Uterus (tissue), 2 donors: Measurements from ENCODE around the gene CPED1.

Source experiments
- POLR2A ChIP-seq, 2 donors: fragments of 450-650 bp; IDR thresholded peaks; one replicate each; pipeline ENCODE4 v1.6.1; 2016; ENCODE audit warnings: antibody characterized with exemption in 2 of 2, mild to moderate bottlenecking in 1 of 2, moderate library complexity in 1 of 2
- TF ChIP-seq, protein P1 (sequence below), 4 experiments: fragments of 200-600 bp in 2 of 4; fragments of 450-650 bp in 2 of 4; sonication (generic) in 2 of 4; IDR thresholded peaks; one replicate each; pipeline ENCODE4 v1.5.1; 2016 to 2019; ENCODE audit warnings: antibody characterized with exemption in 4 of 4, mild to moderate bottlenecking in 2 of 4, moderate library complexity in 1 of 4

- TF ChIP-seq, protein P1, sequence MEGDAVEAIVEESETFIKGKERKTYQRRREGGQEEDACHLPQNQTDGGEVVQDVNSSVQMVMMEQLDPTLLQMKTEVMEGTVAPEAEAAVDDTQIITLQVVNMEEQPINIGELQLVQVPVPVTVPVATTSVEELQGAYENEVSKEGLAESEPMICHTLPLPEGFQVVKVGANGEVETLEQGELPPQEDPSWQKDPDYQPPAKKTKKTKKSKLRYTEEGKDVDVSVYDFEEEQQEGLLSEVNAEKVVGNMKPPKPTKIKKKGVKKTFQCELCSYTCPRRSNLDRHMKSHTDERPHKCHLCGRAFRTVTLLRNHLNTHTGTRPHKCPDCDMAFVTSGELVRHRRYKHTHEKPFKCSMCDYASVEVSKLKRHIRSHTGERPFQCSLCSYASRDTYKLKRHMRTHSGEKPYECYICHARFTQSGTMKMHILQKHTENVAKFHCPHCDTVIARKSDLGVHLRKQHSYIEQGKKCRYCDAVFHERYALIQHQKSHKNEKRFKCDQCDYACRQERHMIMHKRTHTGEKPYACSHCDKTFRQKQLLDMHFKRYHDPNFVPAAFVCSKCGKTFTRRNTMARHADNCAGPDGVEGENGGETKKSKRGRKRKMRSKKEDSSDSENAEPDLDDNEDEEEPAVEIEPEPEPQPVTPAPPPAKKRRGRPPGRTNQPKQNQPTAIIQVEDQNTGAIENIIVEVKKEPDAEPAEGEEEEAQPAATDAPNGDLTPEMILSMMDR (IDR thresholded peaks at IDR 0.05), result no peak
- no peak for TF ChIP-seq POLR2A (IDR thresholded peaks at IDR 0.05)
These were observed 164.9 kb downstream of the CPED1 start for GRCh38 chr7:121153411-121153810.
